C4-2B (cell line): ENCODE data around the gene APBA3.

ENCODE experiments used
- ZFX ChIP-seq: fragments of 450-650 bp; IDR thresholded peaks from 2 replicates; pipeline ENCODE4 v1.6.1; 2017
- TF ChIP-seq, protein P1 (sequence below): fragments of 450-650 bp; conservative IDR thresholded peaks from 2 replicates; pipeline ENCODE4 v1.5.1; 2017; ENCODE audit warnings: mild to moderate bottlenecking

DNA sequence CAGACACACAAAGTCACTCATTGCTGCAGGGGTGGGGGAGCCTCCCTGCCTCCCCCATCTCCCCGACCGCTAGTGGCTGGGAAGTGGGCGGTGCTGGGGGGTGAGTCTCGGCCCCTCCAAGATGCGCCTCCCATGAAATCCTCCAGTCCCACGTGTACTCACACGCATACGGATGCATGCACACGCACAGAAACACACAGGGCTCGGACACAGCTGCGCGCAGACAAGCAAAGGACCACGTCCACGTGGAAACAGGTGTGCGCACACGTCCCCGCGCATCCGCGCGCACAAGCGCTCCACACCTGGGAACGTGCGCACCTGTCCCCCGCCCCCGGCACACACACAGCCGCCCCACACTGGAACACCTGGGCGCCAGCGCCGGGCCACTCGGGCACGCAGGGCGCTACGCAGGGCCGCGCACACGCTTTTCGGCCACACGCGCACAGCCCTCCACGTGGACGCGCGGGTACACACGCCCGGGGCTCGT lies 24.0 kb upstream of the APBA3 start:
- TF ChIP-seq, protein P1, sequence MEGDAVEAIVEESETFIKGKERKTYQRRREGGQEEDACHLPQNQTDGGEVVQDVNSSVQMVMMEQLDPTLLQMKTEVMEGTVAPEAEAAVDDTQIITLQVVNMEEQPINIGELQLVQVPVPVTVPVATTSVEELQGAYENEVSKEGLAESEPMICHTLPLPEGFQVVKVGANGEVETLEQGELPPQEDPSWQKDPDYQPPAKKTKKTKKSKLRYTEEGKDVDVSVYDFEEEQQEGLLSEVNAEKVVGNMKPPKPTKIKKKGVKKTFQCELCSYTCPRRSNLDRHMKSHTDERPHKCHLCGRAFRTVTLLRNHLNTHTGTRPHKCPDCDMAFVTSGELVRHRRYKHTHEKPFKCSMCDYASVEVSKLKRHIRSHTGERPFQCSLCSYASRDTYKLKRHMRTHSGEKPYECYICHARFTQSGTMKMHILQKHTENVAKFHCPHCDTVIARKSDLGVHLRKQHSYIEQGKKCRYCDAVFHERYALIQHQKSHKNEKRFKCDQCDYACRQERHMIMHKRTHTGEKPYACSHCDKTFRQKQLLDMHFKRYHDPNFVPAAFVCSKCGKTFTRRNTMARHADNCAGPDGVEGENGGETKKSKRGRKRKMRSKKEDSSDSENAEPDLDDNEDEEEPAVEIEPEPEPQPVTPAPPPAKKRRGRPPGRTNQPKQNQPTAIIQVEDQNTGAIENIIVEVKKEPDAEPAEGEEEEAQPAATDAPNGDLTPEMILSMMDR = no peak
- no peak for TF ChIP-seq ZFX
